ENCODE measurements around the gene KCNMA1.

Gene KCNMA1

DNA sequence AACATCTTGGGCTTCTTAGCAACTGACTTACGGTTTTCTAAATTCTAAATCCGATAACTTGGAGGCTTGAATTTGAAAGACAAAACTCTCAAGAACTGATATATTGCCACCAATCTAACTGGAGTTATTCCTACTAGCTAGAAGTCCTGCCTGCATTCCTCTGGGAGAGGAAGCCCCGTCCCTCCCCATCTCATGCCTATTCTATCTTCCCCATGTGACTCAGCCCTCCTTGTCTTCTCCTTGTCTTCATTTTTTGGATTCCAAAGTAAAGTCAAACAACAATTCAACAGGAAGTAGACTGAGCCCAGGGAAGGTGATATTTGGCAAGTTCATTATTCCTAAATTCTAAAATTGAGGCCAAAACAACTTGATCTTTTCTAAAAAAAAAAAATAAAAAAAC lies 587.7 kb downstream of the KCNMA1 start:
- TF ChIP-seq, protein P1, sequence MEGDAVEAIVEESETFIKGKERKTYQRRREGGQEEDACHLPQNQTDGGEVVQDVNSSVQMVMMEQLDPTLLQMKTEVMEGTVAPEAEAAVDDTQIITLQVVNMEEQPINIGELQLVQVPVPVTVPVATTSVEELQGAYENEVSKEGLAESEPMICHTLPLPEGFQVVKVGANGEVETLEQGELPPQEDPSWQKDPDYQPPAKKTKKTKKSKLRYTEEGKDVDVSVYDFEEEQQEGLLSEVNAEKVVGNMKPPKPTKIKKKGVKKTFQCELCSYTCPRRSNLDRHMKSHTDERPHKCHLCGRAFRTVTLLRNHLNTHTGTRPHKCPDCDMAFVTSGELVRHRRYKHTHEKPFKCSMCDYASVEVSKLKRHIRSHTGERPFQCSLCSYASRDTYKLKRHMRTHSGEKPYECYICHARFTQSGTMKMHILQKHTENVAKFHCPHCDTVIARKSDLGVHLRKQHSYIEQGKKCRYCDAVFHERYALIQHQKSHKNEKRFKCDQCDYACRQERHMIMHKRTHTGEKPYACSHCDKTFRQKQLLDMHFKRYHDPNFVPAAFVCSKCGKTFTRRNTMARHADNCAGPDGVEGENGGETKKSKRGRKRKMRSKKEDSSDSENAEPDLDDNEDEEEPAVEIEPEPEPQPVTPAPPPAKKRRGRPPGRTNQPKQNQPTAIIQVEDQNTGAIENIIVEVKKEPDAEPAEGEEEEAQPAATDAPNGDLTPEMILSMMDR (IDR thresholded peaks at IDR 0.05; ENCODE audit: insufficient read depth, low read length, poor library complexity, severe bottlenecking) = no peak
- DNase-seq (ENCODE audit: extremely low read depth, insufficient read length) = no peak
- Histone ChIP-seq H3K27me3 (replicated peaks; ENCODE audit: control insufficient read depth, insufficient read depth, low read length) (no peaks in the 10 kb centered on the region; the same call in 1 of the 2 replicates), H3K36me3 (ENCODE audit: control insufficient read depth, insufficient read depth, low read length) (no peaks in the 10 kb centered on the region), H3K4me3 (replicated peaks; ENCODE audit: low read depth, low read length) (no peak overlapping the region)

DNA sequence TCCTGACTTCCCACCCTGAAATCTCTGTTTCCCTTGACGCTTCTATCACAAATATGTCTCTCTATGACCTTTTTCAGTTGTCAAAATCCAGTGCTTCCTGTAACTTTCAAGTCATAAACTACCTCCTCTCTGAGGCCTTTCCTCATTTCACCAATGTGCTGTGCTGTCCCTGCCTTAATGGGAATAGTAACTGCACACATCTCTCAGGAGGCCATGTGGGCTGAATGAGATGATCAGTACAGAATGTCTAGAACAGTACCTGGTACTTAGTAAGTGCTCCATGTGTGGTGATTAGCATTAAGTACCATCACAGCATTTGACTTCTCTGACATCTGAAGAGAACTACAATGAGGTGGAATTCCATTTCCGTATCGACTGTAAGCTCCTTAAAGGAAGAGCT lies 588.5 kb downstream of the KCNMA1 start:
- DNase-seq (ENCODE audit: extremely low read depth, insufficient read length) = no peak
- TF ChIP-seq, protein P1 (IDR thresholded peaks at IDR 0.05; ENCODE audit: insufficient read depth, low read length, poor library complexity, severe bottlenecking) = no peak
- no peak overlapping the region for H3K4me3 ChIP-seq (replicated peaks; ENCODE audit: low read depth, low read length)

DNA sequence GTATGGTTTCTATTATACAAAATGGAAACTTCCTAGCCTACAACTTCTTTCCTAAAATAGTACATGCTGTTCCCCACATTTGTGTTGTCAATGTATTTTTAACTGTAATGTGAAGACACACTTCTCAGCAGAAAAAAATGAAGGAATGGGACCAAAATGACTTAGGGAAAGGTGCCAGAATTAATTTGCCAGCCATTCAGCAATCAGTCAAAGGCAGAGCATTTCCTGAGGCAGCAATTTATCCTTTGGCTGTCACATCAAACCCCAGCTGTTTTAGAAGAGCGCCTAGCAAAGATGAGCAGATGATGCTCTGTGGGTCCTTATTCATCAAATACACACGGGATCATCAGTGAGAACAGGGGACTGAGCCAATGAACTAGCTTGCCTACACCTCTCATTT lies 592.5 kb downstream of the KCNMA1 start:
- TF ChIP-seq, protein P1 (IDR thresholded peaks at IDR 0.05; ENCODE audit: insufficient read depth, low read length, poor library complexity, severe bottlenecking) = no peak
- Histone ChIP-seq H3K36me3 (ENCODE audit: control insufficient read depth, insufficient read depth, low read length) (no peaks in the 10 kb centered on the region), H3K27me3 (replicated peaks; ENCODE audit: control insufficient read depth, insufficient read depth, low read length) (no peaks in the 10 kb centered on the region), H3K4me3 (replicated peaks; ENCODE audit: low read depth, low read length) (no peak overlapping the region)
- DNase-seq (ENCODE audit: extremely low read depth, insufficient read length) = no peak

More for the DNA sequence above, 588.5 kb downstream of the KCNMA1 start:
- Histone ChIP-seq H3K36me3 (ENCODE audit: control insufficient read depth, insufficient read depth, low read length) (no peaks in the 10 kb centered on the region), H3K27me3 (replicated peaks; ENCODE audit: control insufficient read depth, insufficient read depth, low read length) (no peaks in the 10 kb centered on the region; the same call in 1 of the 2 replicates)

DNA sequence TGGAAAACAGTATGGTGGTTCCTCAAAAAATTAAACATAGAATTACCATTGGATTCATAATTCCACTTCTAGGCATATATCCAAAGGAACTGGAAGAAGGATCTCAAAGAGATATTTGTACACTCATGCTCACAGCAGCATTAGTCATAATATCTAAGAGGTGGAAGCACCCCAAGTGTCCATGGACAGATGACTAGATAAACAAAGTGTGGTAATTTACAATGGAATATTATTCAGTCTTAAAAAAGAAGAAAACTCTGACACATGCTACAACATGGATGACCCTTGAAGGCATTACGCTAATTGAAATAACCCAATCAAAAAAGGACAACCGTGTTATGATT lies 594.2 kb downstream of the KCNMA1 start:
- Histone ChIP-seq H3K27me3 (replicated peaks; ENCODE audit: control insufficient read depth, insufficient read depth, low read length) (no peaks in the 10 kb centered on the region), H3K36me3 (ENCODE audit: control insufficient read depth, insufficient read depth, low read length) (no peaks in the 10 kb centered on the region), H3K4me3 (replicated peaks; ENCODE audit: low read depth, low read length) (no peak overlapping the region)
- DNase-seq (ENCODE audit: extremely low read depth, insufficient read length) = no peak
- TF ChIP-seq, protein P1 (IDR thresholded peaks at IDR 0.05; ENCODE audit: insufficient read depth, low read length, poor library complexity, severe bottlenecking) = no peak

DNA sequence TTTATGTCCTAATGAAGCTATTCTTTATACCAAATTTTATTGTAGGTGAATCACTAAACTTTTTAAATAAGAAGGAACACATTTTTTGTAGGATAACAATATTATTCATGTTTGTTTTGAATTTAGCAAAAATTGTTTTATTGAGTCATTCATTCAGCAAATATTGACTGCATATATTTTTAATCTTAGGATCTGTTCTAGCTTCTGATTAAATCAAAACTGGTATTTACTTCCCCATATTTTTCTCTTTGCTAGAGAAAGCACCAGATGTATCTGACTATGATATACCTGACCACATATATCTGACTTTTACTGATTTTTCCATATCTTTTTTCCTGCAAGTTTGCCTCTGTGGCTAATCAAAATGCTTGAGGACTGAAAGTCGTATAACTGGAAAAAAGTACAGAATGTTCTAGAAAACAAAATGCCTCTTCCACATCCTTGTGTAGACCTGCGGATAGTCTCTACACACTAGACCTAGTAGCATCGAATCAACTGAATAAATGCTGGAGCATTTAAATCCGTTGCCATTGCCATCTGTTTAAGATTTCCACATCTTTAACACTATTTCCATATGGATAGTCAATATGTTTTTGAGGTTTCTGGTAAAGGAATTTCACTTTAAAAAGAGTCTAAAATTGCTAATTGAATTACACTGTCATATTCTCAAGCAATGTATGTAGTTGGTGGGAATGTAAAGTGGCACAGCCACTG lies 594.7 kb downstream of the KCNMA1 start:
- no peaks in the 10 kb centered on the region for H3K36me3 ChIP-seq (ENCODE audit: control insufficient read depth, insufficient read depth, low read length)
- H3K4me3 ChIP-seq (replicated peaks; ENCODE audit: low read depth, low read length) = no peak overlapping the region
- TF ChIP-seq, protein P1 (IDR thresholded peaks at IDR 0.05; ENCODE audit: insufficient read depth, low read length, poor library complexity, severe bottlenecking) = no peak
- no peak for DNase-seq (ENCODE audit: extremely low read depth, insufficient read length)
- no peaks in the 10 kb centered on the region for H3K27me3 ChIP-seq (replicated peaks; ENCODE audit: control insufficient read depth, insufficient read depth, low read length)
